Heart right ventricle (tissue), 16 donors: ENCODE data around the gene KLHDC2. TPM values are rescaled to one million over a fixed set of nuclear protein-coding genes. Genes with fewer than 3 reads are reported as not detected.
A peak's percentile ranks its signal among the peaks of the same experiment; 100 is the strongest.
"Not testable (repeated sequence)": the region's sequence is repeated elsewhere in the genome, so short reads cannot be mapped to it uniquely, and the experiment has no call there.

Experiments used
- ATAC-seq, 8 donors: fragments of 200-7000 bp; cut with Tn5 transposase; one replicate each; pipeline ENCODE4 v1.9.1; 2020; ENCODE audit warnings: mild to moderate bottlenecking in 8 of 8, moderate library complexity in 8 of 8, moderate number of reproducible peaks in 1 of 8
- DNase-seq, 2 donors: peaks; one replicate each; pipeline ENCODE4 v3.0.0-alpha.2; 2020
- H3K27ac ChIP-seq, 10 donors: fragments of 200-600 bp; sonication (generic) in 2 of 10; one replicate each; pipeline versions ENCODE4 v1.5.0 to v1.8.0; 2020 to 2022; ENCODE audit warnings: mild to moderate bottlenecking in 3 of 10
- H3K27me3 ChIP-seq, 7 donors: fragments of 200-600 bp; one replicate each; pipeline ENCODE4 v1.8.0; 2021 to 2022; ENCODE audit warnings: mild to moderate bottlenecking in 2 of 7
- H3K36me3 ChIP-seq, 9 donors: fragments of 200-600 bp; sonication (generic) in 1 of 9; one replicate each; pipeline versions ENCODE4 v1.5.0 to v1.8.0; 2020 to 2022; ENCODE audit warnings: mild to moderate bottlenecking in 2 of 9
- H3K4me1 ChIP-seq, 9 donors: fragments of 200-600 bp; sonication (generic) in 1 of 9; one replicate each; pipeline versions ENCODE4 v1.5.0 to v1.8.0; 2020 to 2022; ENCODE audit warnings: mild to moderate bottlenecking in 4 of 9
- H3K4me3 ChIP-seq, 10 donors: fragments of 200-600 bp; sonication (generic) in 2 of 10; one replicate each; pipeline versions ENCODE4 v1.5.0 to v1.8.0; 2020 to 2022; ENCODE audit warnings: mild to moderate bottlenecking in 7 of 10, moderate library complexity in 2 of 10
- H3K9me3 ChIP-seq, 11 donors: fragments of 200-600 bp in 10 of 11; sonication (generic) in 2 of 11; one replicate each; pipeline versions ENCODE4 v1.5.0 to v1.8.0; 2013 to 2022; ENCODE audit warnings: mild to moderate bottlenecking in 2 of 11, control low read depth in 1 of 11, moderate library complexity in 1 of 11
- WGBS, 2 donors: extraction: QIAGEN DNeasy Blood & Tissue Kit; methylation state at CpG; one replicate each; pipeline ENCODE4 v1.1.7; 2013; ENCODE audit warnings: inconsistent platforms in 1 of 2; 5-methylcytosine and 5-hydroxymethylcytosine counted together
- intact Hi-C, 10 donors: fragments of 100-400 bp; cut with DNase I; formaldehyde crosslinking; loops; one replicate each; pipeline versions ENCODE4 v1.11.1 to v1.14.2; 2022
- polyA plus RNA-seq, 2 donors: library from polyadenylated mRNA; stranded (reverse); fragments of 200-250 nt; gene quantifications; one replicate each; pipeline ENCODE4 v1.2.3, GENCODE V29; 2013
- total RNA-seq, 10 donors: library from RNA; stranded (reverse); fragmentation: NEBNext Ultra II Directional in 3 of 10; extraction: Animal tissue kit (Norgen Biotek cat#: 25700) in 3 of 10; gene quantifications; one replicate each; pipeline versions ENCODE4 v1.2.1 to v1.2.4, GENCODE V29; 2021 to 2023
- TF ChIP-seq, protein P1 (sequence below), 9 donors: fragments of 200-600 bp; sonication (generic) in 2 of 9; IDR thresholded peaks; one replicate each; pipeline versions ENCODE4 v1.5.0 to v1.8.0; 2021 to 2022; ENCODE audit warnings: antibody characterized with exemption in 9 of 9, mild to moderate bottlenecking in 5 of 9, moderate library complexity in 1 of 9
- donor health status: Arrhythmogenic right ventricular cardiomyopathy.
- donor health status: ischemic (EF 13 %, LVEDD 7.1; RV severe dilation, severe dysfunction).
- donor health status: healthy with polysubstance abuse.
- donor health status: DM: no; HTN: yes; CAD: no.
- donor health status: DM: no; HTN: no; CAD: no.
- donor health status: ischemic (EF 25% LVEDD 6.9; RV normal size, moderate dysfunction).
- donor health status: ischemic (EF 25% LVEDD 5.7; RV mildly dilated, moderate dysfunction).
- donor health status: healthy.
- donor health status: DM: yes; HTN: yes; CAD: no.
- donor health status: Ischemic cardiomyopathy.
- donor health status: ischemic (EF 35%, LVEDD 5.7; RV mildly dilated, moderate dysfunction).
- donor health status: nonischemic (EF 11% LVEDD 7.7; RV severe dilation, severe dysfunction).
- donor health status: DM: yes; HTN: yes; CAD: no.
- donor health status: PGD.
- donor health status: ischemic (EF 29% LVEDD 5.4; RV normal size, mild dysfunction).
- donor health status: nonischemic (EF 23%, LVEDD 6.1; RV moderate dilation, normal function).

KLHDC2 gene
- total and polyA plus RNA-seq, 12 donors, result 40.2 to 106 (median 83.3) TPM

DNA sequence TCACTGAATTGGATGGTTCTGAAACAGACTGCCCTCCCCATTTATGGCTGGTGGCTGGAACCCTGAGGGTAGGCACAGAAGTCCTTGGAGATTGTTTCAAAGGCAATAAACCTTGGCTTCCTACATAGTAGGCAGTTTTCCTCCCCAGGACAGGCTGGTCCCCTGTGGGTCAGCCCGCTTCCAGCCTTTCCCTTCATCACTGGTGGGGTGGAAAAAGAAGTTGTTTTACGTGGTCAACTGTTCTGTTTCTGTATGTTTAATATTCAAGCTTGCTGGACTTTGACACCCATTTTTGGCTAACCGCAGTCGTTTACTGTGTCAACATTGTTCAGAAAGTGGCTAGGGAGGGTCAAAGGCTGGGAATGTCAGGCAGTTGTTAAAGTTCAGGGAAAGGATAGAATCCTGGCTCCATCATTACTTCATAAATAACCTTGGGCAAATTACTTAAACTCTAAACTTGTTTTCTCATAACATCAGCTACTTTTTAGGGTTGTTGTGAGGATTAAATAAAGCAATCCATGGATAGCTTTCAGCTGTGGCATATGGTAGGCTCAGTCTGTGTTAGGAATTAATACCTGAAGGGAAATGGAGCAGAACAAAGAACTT lies 2.4 kb downstream of the KLHDC2 start:
- no peak for ATAC-seq
- intact Hi-C loops, result loop anchor here in 1 of 10 donors (10.0 kb wide), 1 partner anchor 64 kb away; no protein-coding TSS in a partner anchor

DNA sequence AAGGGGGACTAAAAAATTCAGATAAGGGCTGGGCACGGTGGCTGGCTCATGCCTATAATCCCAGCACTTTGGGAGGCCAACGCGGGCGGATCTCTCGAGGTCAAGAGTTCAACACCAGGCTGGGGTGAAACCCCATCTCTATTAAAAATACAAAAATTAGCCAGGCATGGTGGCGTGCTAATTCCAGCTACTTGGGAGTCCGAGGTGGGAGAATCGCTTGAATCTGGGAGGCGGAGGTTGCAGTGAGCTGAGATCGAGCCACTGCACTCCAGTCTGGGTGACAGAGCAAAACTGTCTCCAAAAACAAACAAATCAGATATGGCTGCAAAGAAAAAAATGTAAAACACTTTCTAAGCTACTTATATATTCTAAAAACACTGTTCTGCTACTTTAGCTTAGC lies 3.7 kb downstream of the KLHDC2 start:
- not testable (repeated sequence) for H3K9me3 ChIP-seq

More for the DNA sequence above, 2.4 kb downstream of the KLHDC2 start:
- Histone ChIP-seq H3K4me1 (peaks cover 2 to 43% (median 31%) of the 10 kb centered on the region in 9 donors), H3K27me3 (no peaks in the 10 kb centered on the region), H3K4me3 (peak overlapping the region in 5 of 10 donors; percentile 6 to 99 (median 97)), H3K36me3 (peaks cover 0 to 37% (median 18%) of the 10 kb centered on the region in 9 donors), H3K9me3 (no peaks in the 10 kb centered on the region), H3K27ac (peak overlapping the region in 1 of 10 donors; percentile 48)
- WGBS, 2 donors, result 69 to 75% methylated on average over 4 of the region's 4 CpGs
- TF ChIP-seq, protein P1, sequence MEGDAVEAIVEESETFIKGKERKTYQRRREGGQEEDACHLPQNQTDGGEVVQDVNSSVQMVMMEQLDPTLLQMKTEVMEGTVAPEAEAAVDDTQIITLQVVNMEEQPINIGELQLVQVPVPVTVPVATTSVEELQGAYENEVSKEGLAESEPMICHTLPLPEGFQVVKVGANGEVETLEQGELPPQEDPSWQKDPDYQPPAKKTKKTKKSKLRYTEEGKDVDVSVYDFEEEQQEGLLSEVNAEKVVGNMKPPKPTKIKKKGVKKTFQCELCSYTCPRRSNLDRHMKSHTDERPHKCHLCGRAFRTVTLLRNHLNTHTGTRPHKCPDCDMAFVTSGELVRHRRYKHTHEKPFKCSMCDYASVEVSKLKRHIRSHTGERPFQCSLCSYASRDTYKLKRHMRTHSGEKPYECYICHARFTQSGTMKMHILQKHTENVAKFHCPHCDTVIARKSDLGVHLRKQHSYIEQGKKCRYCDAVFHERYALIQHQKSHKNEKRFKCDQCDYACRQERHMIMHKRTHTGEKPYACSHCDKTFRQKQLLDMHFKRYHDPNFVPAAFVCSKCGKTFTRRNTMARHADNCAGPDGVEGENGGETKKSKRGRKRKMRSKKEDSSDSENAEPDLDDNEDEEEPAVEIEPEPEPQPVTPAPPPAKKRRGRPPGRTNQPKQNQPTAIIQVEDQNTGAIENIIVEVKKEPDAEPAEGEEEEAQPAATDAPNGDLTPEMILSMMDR (IDR thresholded peaks at IDR 0.05), result no peak
- DNase-seq, result no peak

DNA sequence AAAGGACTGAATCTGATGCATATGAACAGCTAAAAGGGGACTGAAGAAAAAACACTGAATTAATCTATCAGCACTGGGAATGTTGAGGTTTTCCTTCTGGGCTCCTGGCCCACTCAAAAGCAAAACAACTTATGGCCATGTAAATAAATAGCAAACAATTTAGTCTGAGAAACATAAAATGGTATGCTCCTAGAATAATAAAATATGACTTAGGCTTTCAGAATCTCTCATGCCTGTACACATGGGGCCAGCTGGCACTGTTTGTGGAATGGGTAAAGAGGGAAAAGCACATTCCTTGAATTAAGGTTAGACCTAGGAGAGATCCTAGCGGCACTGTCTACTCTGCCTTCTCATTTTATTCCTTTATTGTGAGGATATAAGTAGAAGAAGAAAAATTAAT lies 6.2 kb downstream of the KLHDC2 start:
- intact Hi-C loops, result loop anchor here in 1 of 10 donors (10.0 kb wide), 1 partner anchor 61 kb away; no protein-coding TSS in a partner anchor
- H3K4me3 ChIP-seq, result no peak overlapping the region
- DNase-seq, result no peak
- H3K27me3 ChIP-seq, result no peaks in the 10 kb centered on the region
- ATAC-seq, result no peak
- no peak overlapping the region for H3K27ac ChIP-seq
- peaks cover 0 to 75% (median 38%) of the 10 kb centered on the region in 9 donors for H3K36me3 ChIP-seq
- WGBS, 2 donors, result 90 to 100% methylated on average over 1 of the region's 1 CpG
- no peaks in the 10 kb centered on the region for H3K9me3 ChIP-seq
- TF ChIP-seq, protein P1 (IDR thresholded peaks at IDR 0.05), result no peak
- peaks cover 2 to 33% (median 22%) of the 10 kb centered on the region in 9 donors for H3K4me1 ChIP-seq

More for the DNA sequence above, 3.7 kb downstream of the KLHDC2 start:
- peaks cover 0 to 50% (median 22%) of the 10 kb centered on the region in 9 donors for H3K36me3 ChIP-seq
- H3K27me3 ChIP-seq, DNase-seq, H3K27ac ChIP-seq, H3K4me3 ChIP-seq, ATAC-seq: not testable (repeated sequence)
- 90 to 91% methylated on average over 10 of the region's 10 CpGs for WGBS, 2 donors
- H3K4me1 ChIP-seq, result peaks cover 2 to 43% (median 30%) of the 10 kb centered on the region in 9 donors
- intact Hi-C loops, result loop anchor here in 1 of 10 donors (10.0 kb wide), 1 partner anchor 63 kb away; no protein-coding TSS in a partner anchor

DNA sequence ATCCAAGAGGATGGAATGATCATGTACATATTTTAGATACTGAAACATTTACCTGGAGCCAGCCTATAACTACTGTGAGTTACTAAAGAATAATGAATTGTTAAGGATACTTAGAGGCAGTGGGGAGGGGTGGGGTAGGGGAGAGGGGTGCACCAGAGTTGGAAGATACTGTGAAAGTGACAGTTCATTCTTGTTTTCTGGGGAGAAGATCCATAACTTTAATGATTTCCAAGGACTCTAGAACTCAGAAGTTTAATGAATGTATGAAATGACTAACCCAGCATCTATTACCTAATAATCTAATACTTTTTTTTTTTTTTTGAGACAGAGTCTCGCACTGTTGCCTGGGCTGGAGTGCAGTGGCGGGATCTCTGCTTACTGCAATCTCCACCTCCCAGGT lies 10.5 kb downstream of the KLHDC2 start:
- WGBS, 2 donors, result 95 to 100% methylated on average over 2 of the region's 2 CpGs
- TF ChIP-seq, protein P1 (IDR thresholded peaks at IDR 0.05), result no peak
- intact Hi-C loops, result loop anchor here in 2 of 10 donors (5.0 to 10.0 kb wide), 2 partner anchors 49 to 56 kb away; no protein-coding TSS in a partner anchor
- DNase-seq (no peak), ATAC-seq (no peak)
- no peaks in the 10 kb centered on the region for H3K9me3 ChIP-seq
- H3K36me3 ChIP-seq, result peaks cover 0 to 100% (median 62%) of the 10 kb centered on the region in 9 donors
- H3K27ac ChIP-seq, result no peak overlapping the region
- H3K4me1 ChIP-seq, result peaks cover 0 to 10% (median 0%) of the 10 kb centered on the region in 9 donors
- H3K4me3 ChIP-seq, result no peak overlapping the region
- no peaks in the 10 kb centered on the region for H3K27me3 ChIP-seq

DNA sequence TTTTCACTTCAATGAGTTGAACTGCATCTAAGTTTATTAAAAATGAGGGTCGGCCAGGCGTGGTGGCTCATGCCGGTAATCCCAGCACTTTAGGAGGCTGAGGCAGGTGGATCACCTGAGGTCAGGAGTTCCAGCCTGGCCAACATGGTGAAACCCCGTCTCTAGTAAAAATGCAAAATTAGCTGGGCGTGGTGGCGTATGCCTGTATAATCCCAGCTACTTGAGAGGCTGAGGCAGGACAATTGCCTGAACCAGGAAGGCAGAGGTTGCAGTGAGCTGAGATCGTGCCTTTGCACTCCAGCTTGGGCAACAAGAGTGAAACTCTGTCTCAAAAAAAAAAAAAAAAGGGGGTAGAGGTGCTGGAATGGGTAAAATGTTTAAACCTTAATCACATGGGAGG lies 13.1 kb downstream of the KLHDC2 start:
- 94 to 95% methylated on average over 7 of the region's 7 CpGs for WGBS, 2 donors
- H3K9me3 ChIP-seq, H3K27me3 ChIP-seq, H3K27ac ChIP-seq, H3K4me3 ChIP-seq, H3K4me1 ChIP-seq, DNase-seq, ATAC-seq: not testable (repeated sequence)
- intact Hi-C loops, result loop anchor here in 2 of 10 donors (5.0 to 10.0 kb wide), 3 partner anchors 46 to 374 kb away; no protein-coding TSS in a partner anchor
- H3K36me3 ChIP-seq, result peaks cover 0 to 100% (median 77%) of the 10 kb centered on the region in 9 donors
